Astrocyte (in vitro differentiated cells and primary cell): ENCODE results near the gene TTYH3. TPM values are rescaled to one million over a fixed set of nuclear protein-coding genes. Genes with fewer than 3 reads are reported as not detected.

Source experiments
- DNase-seq: peaks from one replicate; pipeline ENCODE4 v3.0.0-alpha.2; 2010; ENCODE audit warnings: low read depth
- FAIRE-seq: peaks from 2 replicates; lab custom pipeline; 2011; peaks lifted over from hg19 to GRCh38; lab: Jason Lieb, UNC
- H2AFZ ChIP-seq: 2 replicates; pipeline ENCODE4 v1.6.0; 2012; ENCODE audit warnings: low read depth, low read length, inconsistent platforms
- H3K27ac ChIP-seq: 2 replicates; pipeline ENCODE4 v1.5.1; 2011; ENCODE audit warnings: low read depth, low read length, inconsistent platforms
- H3K27me3 ChIP-seq: 2 replicates; pipeline ENCODE4 v1.6.0; 2011; ENCODE audit warnings: low read length, inconsistent platforms; ENCODE audit not compliant: insufficient read depth
- H3K36me3 ChIP-seq: 2 replicates; pipeline ENCODE4 v1.5.1; 2011; ENCODE audit warnings: low read length, inconsistent platforms; ENCODE audit not compliant: insufficient read depth
- H3K4me1 ChIP-seq: 2 replicates; pipeline ENCODE4 v1.5.1; 2011; ENCODE audit warnings: low read length, inconsistent platforms; ENCODE audit not compliant: insufficient read depth
- H3K4me2 ChIP-seq: 2 replicates; pipeline ENCODE4 v1.6.0; 2012; ENCODE audit warnings: low read length, inconsistent platforms
- H3K4me3 ChIP-seq: 2 replicates; pipeline ENCODE4 v1.5.1; 2011; ENCODE audit warnings: low read depth, mild to moderate bottlenecking, low read length, inconsistent platforms; ENCODE audit not compliant: insufficient read depth
- H3K79me2 ChIP-seq: 2 replicates; pipeline ENCODE4 v1.6.0; 2012; ENCODE audit warnings: mild to moderate bottlenecking, low read length, inconsistent platforms; ENCODE audit not compliant: insufficient read depth
- H3K9ac ChIP-seq: 2 replicates; pipeline ENCODE4 v1.6.0; 2012; ENCODE audit warnings: mild to moderate bottlenecking, low read length, inconsistent platforms
- H3K9me3 ChIP-seq: 2 replicates; pipeline ENCODE4 v1.5.1; 2012; ENCODE audit warnings: low read depth, mild to moderate bottlenecking, low read length, inconsistent platforms; ENCODE audit not compliant: insufficient read depth
- H4K20me1 ChIP-seq: 2 replicates; pipeline ENCODE4 v1.6.0; 2012; ENCODE audit warnings: low read length, inconsistent platforms; ENCODE audit not compliant: insufficient read depth
- H3K27ac Mint-ChIP-seq: one replicate; pipeline ENCODE4 v1.8.0; 2021; ENCODE audit warnings: mild to moderate bottlenecking, mixed read lengths; ENCODE audit not compliant: unreplicated experiment
- H3K27me3 Mint-ChIP-seq: one replicate; pipeline ENCODE4 v1.8.0; 2021; ENCODE audit warnings: low read depth, mixed read lengths; ENCODE audit not compliant: unreplicated experiment
- H3K36me3 Mint-ChIP-seq: one replicate; pipeline ENCODE4 v1.8.0; 2021; ENCODE audit warnings: low read depth, mixed read lengths; ENCODE audit not compliant: unreplicated experiment
- H3K4me1 Mint-ChIP-seq: one replicate; pipeline ENCODE4 v1.8.0; 2021; ENCODE audit warnings: low read depth, mixed read lengths; ENCODE audit not compliant: unreplicated experiment
- H3K4me3 Mint-ChIP-seq: one replicate; pipeline ENCODE4 v1.8.0; 2021; ENCODE audit warnings: mild to moderate bottlenecking, moderate library complexity, mixed read lengths; ENCODE audit not compliant: unreplicated experiment
- H3K9me3 Mint-ChIP-seq: one replicate; pipeline ENCODE4 v1.8.0; 2021; ENCODE audit warnings: mild to moderate bottlenecking, mixed read lengths; ENCODE audit not compliant: unreplicated experiment
- EZH2 ChIP-seq: IDR thresholded peaks from 2 replicates; pipeline ENCODE4 v1.6.1; 2012; ENCODE audit warnings: mild to moderate bottlenecking, low read length, inconsistent platforms; ENCODE audit not compliant: insufficient read depth
- total RNA-seq: library from RNA; stranded (reverse); gene quantifications from 2 replicates; pipeline ENCODE4 v1.2.1, GENCODE V29; 2021
- TF ChIP-seq, protein P1 (sequence below): IDR thresholded peaks from 2 replicates; pipeline ENCODE4 v1.5.1; 2011; ENCODE audit warnings: low read depth, mild to moderate bottlenecking, inconsistent platforms, low read length, moderate library complexity; ENCODE audit not compliant: insufficient read depth

TTYH3 gene
- total RNA-seq, 1 donor from 2014 or later = 273 TPM

- Mint-ChIP-seq H3K9me3 (no peaks in the 10 kb centered on the region), H3K27ac (no peak overlapping the region), H3K36me3 (peaks cover 6% of the 10 kb centered on the region), H3K4me1 (peaks cover 3% of the 10 kb centered on the region), H3K4me3 (no peak overlapping the region), H3K27me3 (peaks cover 13% of the 10 kb centered on the region)
- FAIRE-seq (no peak), DNase-seq (no peak)
- Histone ChIP-seq H3K4me3 (no peak overlapping the region), H3K9ac (no peak overlapping the region), H3K79me2 (no peaks in the 10 kb centered on the region), H3K9me3 (no peaks in the 10 kb centered on the region), H3K36me3 (no peaks in the 10 kb centered on the region), H3K4me1 (no peaks in the 10 kb centered on the region), H4K20me1 (peaks cover 21% of the 10 kb centered on the region), H3K27me3 (no peaks in the 10 kb centered on the region), H3K27ac (no peak overlapping the region), H2AFZ (no peak overlapping the region), H3K4me2 (no peak overlapping the region)
- TF ChIP-seq, protein P1, sequence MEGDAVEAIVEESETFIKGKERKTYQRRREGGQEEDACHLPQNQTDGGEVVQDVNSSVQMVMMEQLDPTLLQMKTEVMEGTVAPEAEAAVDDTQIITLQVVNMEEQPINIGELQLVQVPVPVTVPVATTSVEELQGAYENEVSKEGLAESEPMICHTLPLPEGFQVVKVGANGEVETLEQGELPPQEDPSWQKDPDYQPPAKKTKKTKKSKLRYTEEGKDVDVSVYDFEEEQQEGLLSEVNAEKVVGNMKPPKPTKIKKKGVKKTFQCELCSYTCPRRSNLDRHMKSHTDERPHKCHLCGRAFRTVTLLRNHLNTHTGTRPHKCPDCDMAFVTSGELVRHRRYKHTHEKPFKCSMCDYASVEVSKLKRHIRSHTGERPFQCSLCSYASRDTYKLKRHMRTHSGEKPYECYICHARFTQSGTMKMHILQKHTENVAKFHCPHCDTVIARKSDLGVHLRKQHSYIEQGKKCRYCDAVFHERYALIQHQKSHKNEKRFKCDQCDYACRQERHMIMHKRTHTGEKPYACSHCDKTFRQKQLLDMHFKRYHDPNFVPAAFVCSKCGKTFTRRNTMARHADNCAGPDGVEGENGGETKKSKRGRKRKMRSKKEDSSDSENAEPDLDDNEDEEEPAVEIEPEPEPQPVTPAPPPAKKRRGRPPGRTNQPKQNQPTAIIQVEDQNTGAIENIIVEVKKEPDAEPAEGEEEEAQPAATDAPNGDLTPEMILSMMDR = no peak
- TF ChIP-seq EZH2 = no peak
Measured at GRCh38 chr7:2666588-2667250, 34.9 kb downstream of the TTYH3 start.

GRCh38 chr7:2667843-2668242 lies 36.1 kb downstream of the TTYH3 start:
- no peak overlapping the region for H2AFZ ChIP-seq
- H3K27ac ChIP-seq = no peak overlapping the region
- H3K27me3 ChIP-seq = no peaks in the 10 kb centered on the region
- H3K79me2 ChIP-seq = no peaks in the 10 kb centered on the region
- Mint-ChIP-seq H3K27me3 (peaks cover 13% of the 10 kb centered on the region), H3K36me3 (peaks cover 6% of the 10 kb centered on the region), H3K27ac (peak overlapping the region; percentile 26), H3K4me3 (no peak overlapping the region), H3K4me1 (peaks cover 3% of the 10 kb centered on the region), H3K9me3 (no peaks in the 10 kb centered on the region)
- H3K4me3 ChIP-seq = no peak overlapping the region
- H4K20me1 ChIP-seq = peaks cover 11% of the 10 kb centered on the region
- H3K36me3 ChIP-seq = no peaks in the 10 kb centered on the region
- H3K4me1 ChIP-seq = no peaks in the 10 kb centered on the region
- TF ChIP-seq, protein P1 = no peak
- no peak for TF ChIP-seq EZH2
- no peak overlapping the region for H3K9ac ChIP-seq
- H3K9me3 ChIP-seq = no peaks in the 10 kb centered on the region
- FAIRE-seq (no peak), DNase-seq (no peak)
- H3K4me2 ChIP-seq = no peak overlapping the region

GRCh38 chr7:2668401-2668800 lies 36.6 kb downstream of the TTYH3 start:
- Histone ChIP-seq H3K4me3 (no peak overlapping the region), H3K27ac (no peak overlapping the region), H3K27me3 (no peaks in the 10 kb centered on the region), H3K4me2 (no peak overlapping the region), H3K4me1 (no peaks in the 10 kb centered on the region), H3K9me3 (no peaks in the 10 kb centered on the region), H3K9ac (no peak overlapping the region), H3K36me3 (no peaks in the 10 kb centered on the region), H2AFZ (no peak overlapping the region), H4K20me1 (peaks cover 5% of the 10 kb centered on the region), H3K79me2 (no peaks in the 10 kb centered on the region)
- H3K36me3 Mint-ChIP-seq = peaks cover 6% of the 10 kb centered on the region
- H3K27ac Mint-ChIP-seq = peak overlapping the region; percentile 81
- TF ChIP-seq, protein P1 = no peak
- no peak for TF ChIP-seq EZH2
- FAIRE-seq = no peak
- peaks cover 3% of the 10 kb centered on the region for H3K4me1 Mint-ChIP-seq
- H3K27me3 Mint-ChIP-seq = peaks cover 13% of the 10 kb centered on the region
- no peak overlapping the region for H3K4me3 Mint-ChIP-seq
- peak; percentile 56 for DNase-seq
- peaks cover 2% of the 10 kb centered on the region for H3K9me3 Mint-ChIP-seq
